Transverse colon (tissue), 4 donors: ENCODE data around the gene ITPRIPL1.

Experiments used
- CTCF ChIP-seq, 5 experiments: fragments of 200-600 bp in 3 of 5; fragments of 450-650 bp in 2 of 5; sonication (generic) in 3 of 5; IDR thresholded peaks; 1 replicate in 2 of 5; 2 replicates in 3 of 5; pipeline ENCODE4 v1.5.1; 2016 to 2017; ENCODE audit warnings: antibody characterized with exemption in 5 of 5, inconsistent platforms in 3 of 5, mild to moderate bottlenecking in 2 of 5, moderate library complexity in 1 of 5
- POLR2AphosphoS5 ChIP-seq, 3 donors: sonication (generic); formaldehyde crosslinking; IDR thresholded peaks; one replicate each; pipeline ENCODE4 v1.6.1; 2016; ENCODE audit warnings: antibody characterized with exemption in 3 of 3

GRCh38 chr2:96330407-96330806 is 5.3 kb downstream of the ITPRIPL1 start:
- TF ChIP-seq CTCF (IDR thresholded peaks at IDR 0.05): no peak
- no peak for TF ChIP-seq POLR2AphosphoS5 (IDR thresholded peaks at IDR 0.05)
